Endothelial cell of umbilical vein (primary cell): ENCODE measurements around the gene CBX3. TPM values are rescaled to one million over a fixed set of nuclear protein-coding genes. Genes with fewer than 3 reads are reported as not detected.

Experiments
- BruUV-seq: library from RNA; stranded (reverse); fragments of 400-500 nt; replicated peaks from 2 replicates; lab custom pipeline; 2021; lab: Mats Ljungman, UMichigan
- CTCF ChIA-PET: fragments of 300-600, 350-600 bp; sonication (Branson Sonifier 250); formaldehyde crosslinking; loops from one replicate; lab custom pipeline; 2021; ENCODE audit warnings: antibody characterized with exemption, inconsistent platforms; lab: Charles Lee
- POLR2A ChIA-PET: fragments of 300-600, 350-600 bp; sonication (Branson Sonifier 250); formaldehyde crosslinking; loops from one replicate; lab custom pipeline; 2021; ENCODE audit warnings: antibody characterized with exemption, inconsistent platforms; lab: Charles Lee
- DNase-seq: peaks from one replicate; pipeline ENCODE4 v3.0.0-alpha.2; 2011; ENCODE audit warnings: low read depth, low spot score
- FAIRE-seq: peaks from 2 replicates; lab custom pipeline; 2011; peaks lifted over from hg19 to GRCh38; lab: Jason Lieb, UNC
- H2AFZ ChIP-seq: 2 replicates; pipeline ENCODE4 v1.6.0; 2012; ENCODE audit warnings: low read depth, low read length, control low read depth, inconsistent platforms
- H3K27ac ChIP-seq: 2 replicates; pipeline ENCODE4 v1.5.1; 2011; ENCODE audit warnings: low read depth, mild to moderate bottlenecking, control low read depth, low read length, moderate library complexity; ENCODE audit not compliant: insufficient read depth
- H3K27me3 ChIP-seq, 2 experiments: 2 replicates each; pipeline versions ENCODE4 v1.6.0 to v1.6.1; 2011; ENCODE audit warnings: low read length in 2 of 2, mixed read lengths in 1 of 2; ENCODE audit not compliant: control insufficient read depth in 2 of 2, insufficient read depth in 2 of 2
- H3K36me3 ChIP-seq, 2 experiments: 2 replicates in 1 of 2; 3 replicates in 1 of 2; pipeline ENCODE4 v1.5.1; 2011; ENCODE audit warnings: low read length in 2 of 2, mild to moderate bottlenecking in 1 of 2, moderate library complexity in 1 of 2; ENCODE audit not compliant: control insufficient read depth in 2 of 2, insufficient read depth in 2 of 2; ENCODE audit errors: extremely low read depth in 1 of 2
- H3K4me1 ChIP-seq: 3 replicates; pipeline ENCODE4 v1.5.1; 2011; ENCODE audit warnings: mild to moderate bottlenecking, low read length; ENCODE audit not compliant: control insufficient read depth, insufficient read depth; ENCODE audit errors: extremely low read depth
- H3K4me2 ChIP-seq: 2 replicates; pipeline ENCODE4 v1.6.1; 2011; ENCODE audit warnings: low read length, control low read depth, mixed read lengths; ENCODE audit not compliant: insufficient read depth
- H3K4me3 ChIP-seq, 3 experiments: fragments of 200-600 bp in 1 of 3; sonication (generic), shearing (Covaris generic) in 1 of 3; replicated peaks in 1 of 3; 2 replicates each; pipeline ENCODE4 v1.5.1; 2011 to 2016; ENCODE audit warnings: control low read depth in 3 of 3, low read length in 3 of 3, mild to moderate bottlenecking in 2 of 3, inconsistent platforms in 1 of 3, low read depth in 1 of 3, moderate library complexity in 1 of 3; ENCODE audit not compliant: insufficient read depth in 1 of 3
- H3K79me2 ChIP-seq: 2 replicates; pipeline ENCODE4 v1.6.0; 2012; ENCODE audit warnings: low read length, inconsistent platforms; ENCODE audit not compliant: control insufficient read depth, insufficient read depth
- H3K9ac ChIP-seq: replicated peaks from 2 replicates; pipeline ENCODE3; 2011; ENCODE audit warnings: low read length, control low read depth; ENCODE audit not compliant: insufficient read depth; ENCODE audit errors: extremely low read depth
- H3K9me1 ChIP-seq: replicated peaks from 3 replicates; pipeline ENCODE4 v1.6.0; 2011; ENCODE audit warnings: mild to moderate bottlenecking, low read length; ENCODE audit not compliant: control insufficient read depth, insufficient read depth; ENCODE audit errors: extremely low read depth
- H3K9me3 ChIP-seq: replicated peaks from 2 replicates; pipeline ENCODE4 v1.5.1; 2012; ENCODE audit warnings: low read length, inconsistent platforms; ENCODE audit not compliant: control insufficient read depth, insufficient read depth
- H4K20me1 ChIP-seq: replicated peaks from 2 replicates; pipeline ENCODE3; 2011; ENCODE audit warnings: mild to moderate bottlenecking, low read length; ENCODE audit not compliant: control insufficient read depth, insufficient read depth; ENCODE audit errors: extremely low read depth
- CTCF ChIP-seq, 2 donors: IDR thresholded peaks; 1 replicate in 1 of 2; 2 replicates in 1 of 2; pipeline ENCODE4 v1.5.1; 2011; ENCODE audit warnings: low read length in 2 of 2, mild to moderate bottlenecking in 2 of 2, moderate library complexity in 2 of 2, control low read depth in 1 of 2, inconsistent platforms in 1 of 2, low read depth in 1 of 2; ENCODE audit not compliant: insufficient read depth in 1 of 2; ENCODE audit errors: extremely low read depth in 1 of 2
- EZH2 ChIP-seq: IDR thresholded peaks from 2 replicates; pipeline ENCODE4 v1.6.1; 2012; ENCODE audit warnings: borderline replicate concordance, low read depth, mild to moderate bottlenecking, moderate library complexity, low read length, inconsistent platforms; ENCODE audit not compliant: severe bottlenecking
- FOS ChIP-seq: IDR thresholded peaks from 2 replicates; pipeline ENCODE4 v1.6.1; 2011; ENCODE audit warnings: mild to moderate bottlenecking, low read length, moderate library complexity, borderline replicate concordance; ENCODE audit not compliant: insufficient read depth
- GATA2 ChIP-seq: IDR thresholded peaks from 2 replicates; pipeline ENCODE4 v1.7.0; 2011; ENCODE audit warnings: low read depth, mild to moderate bottlenecking, moderate library complexity, mixed read lengths, low read length; ENCODE audit not compliant: insufficient read length, insufficient read depth
- JUN ChIP-seq: IDR thresholded peaks from 2 replicates; pipeline ENCODE4 v1.6.1; 2011; ENCODE audit warnings: borderline replicate concordance, low read depth; ENCODE audit not compliant: insufficient read length, insufficient read depth
- MAX ChIP-seq: IDR thresholded peaks from 2 replicates; pipeline ENCODE4 v1.6.1; 2011; ENCODE audit not compliant: insufficient read depth, insufficient read length
- MYC ChIP-seq: IDR thresholded peaks from one replicate; pipeline ENCODE4 v1.6.1; 2011; ENCODE audit warnings: mild to moderate bottlenecking, low read depth, low read length
- POLR2A ChIP-seq: IDR thresholded peaks from 2 replicates; pipeline ENCODE4 v1.6.1; 2012; ENCODE audit warnings: low read depth, mild to moderate bottlenecking, control low read depth, low read length
- POLR2AphosphoS5 ChIP-seq: IDR thresholded peaks from 2 replicates; pipeline ENCODE4 v1.6.1; 2012; ENCODE audit warnings: low read depth, mild to moderate bottlenecking, control low read depth, low read length, moderate library complexity; ENCODE audit not compliant: insufficient read depth
- dilution Hi-C: fragments of 300-500 bp; cut with MboI; formaldehyde crosslinking; loops from one replicate; pipeline ENCODE4 v1.15.0; 2019; ENCODE audit warnings: low sequenced_read_pairs; ENCODE audit not compliant: extremely low pct_ligation_motif_present
- intact Hi-C: fragments of 100-400 bp; cut with micrococcal nuclease; formaldehyde crosslinking; loops from one replicate; pipeline ENCODE4 v1.10.0; 2022
- polyA plus RNA-seq, 4 experiments: library from polyadenylated mRNA; depleted of rRNA in 3 of 4; stranded (reverse) in 3 of 4; unstranded in 1 of 4; fragments of >200 nt; gene quantifications; 2 replicates each; pipeline versions ENCODE4 v1.2.1 to v1.2.3, GENCODE V29; 2011 to 2012; ENCODE audit warnings: missing spikeins in 1 of 4
- total RNA-seq: library from RNA; stranded (reverse); gene quantifications from 2 replicates; pipeline ENCODE4 v1.2.3, GENCODE V29; 2021

CBX3 gene
- total and polyA plus RNA-seq, 2 donors (not counting 3 experiments of a cell fraction or from before 2014, with no cell fraction given) = 47.5 to 200 TPM

- H4K20me1 ChIP-seq = peaks cover 21% of the 10 kb centered on the region
- H2AFZ ChIP-seq = no peak overlapping the region
- DNase-seq (no peak), FAIRE-seq (no peak)
- no TSS peak for BruUV-seq
- intact Hi-C loops (loop anchor here (1.0 to 2.0 kb wide), 2 partner anchors 30 to 95 kb away; no protein-coding TSS in a partner anchor), dilution Hi-C loops (loop anchor here (25.0 kb wide), 1 partner anchor 976 kb away; the partner anchor contains the start of genes HOXA10, HOXA3, HOXA7 and HOXA9)
- no peak overlapping the region for H3K4me3 ChIP-seq
- ChIA-PET POLR2A (interaction anchor here (2.3 to 3.1 kb wide), 2 partner anchors 11 to 30 kb away, joined by 9 to 15 read pairs; no protein-coding TSS in a partner anchor), CTCF (interaction anchor here (1.0 to 2.4 kb wide), 3 partner anchors 34 to 96 kb away, joined by 4 to 20 read pairs (median 5); partner anchors contain the start of gene NFE2L3)
- H3K79me2 ChIP-seq = peaks cover 27% of the 10 kb centered on the region
- H3K4me1 ChIP-seq = no peaks in the 10 kb centered on the region
- no peaks in the 10 kb centered on the region for H3K27me3 ChIP-seq
- H3K9ac ChIP-seq = no peak overlapping the region
- H3K4me2 ChIP-seq = no peak overlapping the region
- H3K9me3 ChIP-seq = no peaks in the 10 kb centered on the region
- TF ChIP-seq GATA2 (no peak), POLR2A (peak; percentile 9), CTCF (IDR thresholded peaks at IDR 0.05; ENCODE audit: extremely low read depth in 1 of 2, insufficient read depth in 1 of 2, low read depth in 1 of 2, low read length in 2 of 2) (no peak), FOS (no peak), MAX (no peak), EZH2 (no peak), MYC (no peak), JUN (no peak), POLR2AphosphoS5 (peak; percentile 20)
- H3K27ac ChIP-seq = no peak overlapping the region
- peaks cover 27 to 46% of the 10 kb centered on the region in 2 experiments for H3K36me3 ChIP-seq
- H3K9me1 ChIP-seq = no peaks in the 10 kb centered on the region
These were observed 14.9 kb upstream of the CBX3 start for GRCh38 chr7:26186364-26187311.
